GM12873 (cell line): Measurements from ENCODE around the gene IGF2BP1.

ENCODE experiments used
- TF ChIP-seq, protein P1 (sequence below): IDR thresholded peaks from 2 replicates; pipeline ENCODE4 v1.5.1; 2012; ENCODE audit warnings: low read depth, mild to moderate bottlenecking, moderate library complexity, low read length, control low read depth; ENCODE audit not compliant: insufficient read depth; ENCODE audit errors: missing control alignments

The IGF2BP1 gene

DNA sequence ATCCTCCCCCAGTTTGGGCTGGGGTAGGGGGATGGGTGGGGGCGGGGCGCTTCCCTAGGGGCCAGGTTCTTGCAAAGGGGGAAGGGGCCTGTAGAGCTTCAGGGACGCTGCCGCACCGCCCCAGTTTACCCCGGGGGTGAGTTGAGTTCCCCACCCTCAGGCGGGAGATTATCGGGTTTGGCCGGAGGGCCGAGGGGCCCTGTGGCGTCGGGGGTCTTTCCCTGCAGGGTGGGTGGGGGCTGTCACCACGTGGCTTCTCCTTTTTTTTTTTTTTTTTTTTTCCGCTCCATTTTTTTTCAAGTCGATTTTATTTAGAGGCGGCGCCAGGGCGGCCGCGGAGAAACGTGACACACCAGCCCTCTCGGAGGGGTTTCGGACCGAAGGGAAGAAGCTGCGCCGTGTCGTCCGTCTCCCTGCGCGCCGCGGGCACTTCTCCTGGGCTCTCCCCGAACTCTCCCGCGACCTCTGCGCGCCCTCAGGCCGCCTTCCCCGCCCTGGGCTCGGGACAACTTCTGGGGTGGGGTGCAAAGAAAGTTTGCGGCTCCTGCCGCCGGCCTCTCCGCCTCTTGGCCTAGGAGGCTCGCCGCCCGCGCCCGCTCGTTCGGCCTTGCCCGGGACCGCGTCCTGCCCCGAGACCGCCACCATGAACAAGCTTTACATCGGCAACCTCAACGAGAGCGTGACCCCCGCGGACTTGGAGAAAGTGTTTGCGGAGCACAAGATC lies at the start of gene IGF2BP1:
Gene IGF2BP1, plus strand, starts transcription at position 283 of the 724 bp plus-strand sequence. Its CDS starts 361 bp downstream, at position 644.
- TF ChIP-seq, protein P1, sequence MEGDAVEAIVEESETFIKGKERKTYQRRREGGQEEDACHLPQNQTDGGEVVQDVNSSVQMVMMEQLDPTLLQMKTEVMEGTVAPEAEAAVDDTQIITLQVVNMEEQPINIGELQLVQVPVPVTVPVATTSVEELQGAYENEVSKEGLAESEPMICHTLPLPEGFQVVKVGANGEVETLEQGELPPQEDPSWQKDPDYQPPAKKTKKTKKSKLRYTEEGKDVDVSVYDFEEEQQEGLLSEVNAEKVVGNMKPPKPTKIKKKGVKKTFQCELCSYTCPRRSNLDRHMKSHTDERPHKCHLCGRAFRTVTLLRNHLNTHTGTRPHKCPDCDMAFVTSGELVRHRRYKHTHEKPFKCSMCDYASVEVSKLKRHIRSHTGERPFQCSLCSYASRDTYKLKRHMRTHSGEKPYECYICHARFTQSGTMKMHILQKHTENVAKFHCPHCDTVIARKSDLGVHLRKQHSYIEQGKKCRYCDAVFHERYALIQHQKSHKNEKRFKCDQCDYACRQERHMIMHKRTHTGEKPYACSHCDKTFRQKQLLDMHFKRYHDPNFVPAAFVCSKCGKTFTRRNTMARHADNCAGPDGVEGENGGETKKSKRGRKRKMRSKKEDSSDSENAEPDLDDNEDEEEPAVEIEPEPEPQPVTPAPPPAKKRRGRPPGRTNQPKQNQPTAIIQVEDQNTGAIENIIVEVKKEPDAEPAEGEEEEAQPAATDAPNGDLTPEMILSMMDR: no peak

DNA sequence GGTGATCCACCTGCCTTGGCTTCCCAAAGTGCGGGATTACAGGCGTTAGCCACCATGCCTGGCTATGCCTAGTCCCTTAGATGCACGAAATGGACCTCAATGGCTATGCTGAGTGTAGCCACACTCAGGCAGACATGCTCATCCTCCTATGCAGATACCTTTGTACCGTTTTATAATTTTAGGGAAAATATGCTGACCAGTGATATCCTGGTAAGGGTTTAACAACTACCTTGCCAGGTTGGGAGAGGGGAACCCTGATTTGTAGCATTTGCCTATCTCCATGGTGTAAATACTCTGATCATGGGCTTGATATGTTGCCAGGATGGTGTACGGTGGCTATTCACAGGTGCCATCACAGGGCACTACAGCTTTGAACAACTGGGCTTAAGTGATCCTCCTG lies 45.6 kb upstream of the IGF2BP1 start:
- TF ChIP-seq, protein P1: no peak

DNA sequence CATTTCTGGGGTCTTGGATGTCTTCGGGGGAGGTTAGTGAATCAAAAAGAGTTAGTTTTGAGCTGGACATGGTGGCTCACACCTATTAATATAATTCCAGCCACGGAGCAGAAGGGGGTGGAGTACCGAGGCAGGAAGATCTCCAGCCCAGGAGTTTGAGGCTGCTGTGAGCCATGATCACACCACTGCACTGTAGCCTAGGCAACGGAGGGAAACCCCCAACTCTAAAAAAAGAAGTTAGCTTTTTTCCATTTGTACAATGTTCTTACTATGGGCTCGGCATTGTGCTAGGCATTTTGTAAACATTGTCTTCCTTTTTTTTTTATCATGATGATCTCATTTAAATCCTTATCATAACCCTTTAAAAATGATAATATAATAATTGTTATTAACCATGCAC lies 44.3 kb upstream of the IGF2BP1 start:
- TF ChIP-seq, protein P1: no peak

DNA sequence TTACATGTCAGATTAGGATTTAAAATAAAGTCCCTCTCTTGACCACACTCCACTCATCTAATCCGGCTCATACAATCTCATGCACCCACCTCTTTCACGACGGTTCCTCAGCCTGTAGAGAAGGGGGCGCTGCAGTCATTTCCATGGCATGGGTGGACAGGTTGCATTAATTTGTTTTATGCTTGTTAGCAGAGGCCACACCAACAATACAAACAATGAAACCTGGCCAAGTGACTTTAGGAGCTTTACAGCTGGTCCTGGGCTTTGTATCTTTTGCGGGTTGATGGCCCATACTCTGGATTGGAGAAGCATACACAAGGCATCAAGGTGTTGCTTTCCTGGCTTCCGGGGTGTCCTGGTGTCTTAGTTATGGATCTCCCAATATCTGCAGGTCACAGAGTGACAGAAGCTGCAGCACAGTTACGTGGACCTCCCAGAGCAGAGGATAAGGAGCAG lies 42.9 kb upstream of the IGF2BP1 start:
- TF ChIP-seq, protein P1: peak; percentile 50

DNA sequence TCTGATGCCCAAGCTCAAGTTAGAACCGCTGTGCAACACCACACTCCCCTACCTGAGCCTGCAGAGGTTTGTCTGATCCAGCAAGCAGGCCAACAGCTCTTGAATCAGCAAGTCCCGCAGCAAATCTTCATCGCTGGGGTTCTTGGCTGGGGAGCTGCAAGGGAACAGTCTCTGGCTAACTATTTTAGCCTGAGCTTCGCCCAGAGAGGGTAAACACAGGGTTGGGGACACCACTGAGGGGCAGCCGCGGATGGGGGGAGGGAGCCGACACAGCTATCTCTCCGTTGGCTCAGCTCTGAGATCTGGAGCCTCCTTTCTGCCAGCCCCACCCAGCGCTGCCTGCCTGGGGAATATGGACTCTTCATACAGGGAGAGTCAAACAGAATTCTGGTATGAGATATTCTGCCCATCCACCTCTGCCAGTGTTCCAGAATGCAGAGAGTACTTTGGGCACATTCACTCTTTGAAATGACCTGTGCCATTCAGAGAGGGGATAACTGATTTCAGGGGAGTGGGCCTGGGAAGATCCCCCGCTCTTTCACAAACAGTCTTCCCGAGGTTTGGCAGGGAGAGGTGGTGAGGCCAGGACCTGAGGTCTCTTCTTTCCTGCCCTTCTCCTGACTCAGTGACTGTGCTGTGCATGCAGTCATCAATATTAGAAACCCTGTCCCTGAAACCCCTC lies 36.2 kb upstream of the IGF2BP1 start:
- TF ChIP-seq, protein P1: no peak

DNA sequence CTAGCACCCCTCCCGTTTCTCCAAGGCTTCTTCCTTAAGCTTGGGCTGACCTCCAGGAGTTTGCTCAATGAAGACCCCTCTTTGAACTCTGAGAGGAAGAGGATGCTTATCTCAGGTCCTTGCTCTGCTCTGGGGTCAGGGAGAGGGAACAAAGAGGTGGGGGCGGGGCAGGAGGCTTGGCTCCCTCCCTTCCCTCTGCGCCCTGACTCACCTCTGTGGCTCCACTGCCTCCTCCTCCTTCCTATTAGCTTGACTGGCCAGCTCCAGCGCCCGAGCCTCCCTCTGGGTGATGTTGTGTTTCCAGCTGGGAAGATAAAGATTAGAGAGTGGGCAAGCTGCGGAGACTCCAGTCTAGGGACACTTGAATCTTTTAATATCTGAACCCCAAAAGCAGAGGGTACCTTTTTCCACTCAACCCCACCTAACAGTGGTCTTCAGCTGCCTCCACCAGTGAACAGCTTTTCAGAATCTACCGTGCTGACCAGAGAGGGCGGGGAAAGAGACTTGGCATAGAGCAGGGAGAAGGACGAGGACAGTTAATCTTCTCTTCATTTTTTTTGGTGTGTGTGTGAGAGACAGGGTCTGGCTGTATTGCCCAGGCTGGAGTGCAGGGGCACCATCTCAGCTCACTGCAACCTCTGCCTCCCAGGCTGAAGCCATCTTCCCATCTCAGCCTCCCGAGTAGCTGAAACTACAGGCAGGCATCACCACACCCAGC lies 35.5 kb upstream of the IGF2BP1 start:
- TF ChIP-seq, protein P1: no peak

DNA sequence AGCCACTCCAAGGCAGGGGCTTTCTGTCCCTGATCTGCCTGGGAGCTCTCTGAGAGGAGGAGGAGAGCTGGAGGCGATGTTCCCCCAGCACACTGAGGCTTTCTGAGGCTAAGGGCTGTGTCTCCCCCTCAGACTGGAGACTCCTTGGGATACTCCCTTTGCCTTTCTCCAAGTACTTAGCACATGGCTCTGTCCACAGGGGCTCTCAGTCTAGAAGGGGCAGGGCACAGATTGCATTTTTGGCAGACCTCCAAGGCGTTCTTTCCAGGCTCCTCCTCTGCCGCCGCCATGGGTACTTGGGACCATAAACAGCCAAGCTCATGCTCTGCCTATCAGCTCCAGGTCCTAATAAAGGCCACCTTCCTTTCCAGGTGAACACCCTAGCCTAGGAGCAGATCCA lies 27.0 kb upstream of the IGF2BP1 start:
- TF ChIP-seq, protein P1: no peak
